Measurements from ENCODE around the gene TTLL5. TPM values are rescaled to one million over a fixed set of nuclear protein-coding genes. Genes with fewer than 3 reads are reported as not detected.

TTLL5 gene
- total and polyA plus RNA-seq, 7 donors = 4.8 to 36.6 (median 17.9) TPM

- TF ChIP-seq CTCF (IDR thresholded peaks at IDR 0.05) (no peak), POLR2AphosphoS5 (IDR thresholded peaks at IDR 0.05) (no peak), EP300 (IDR thresholded peaks at IDR 0.05) (no peak), POLR2A (IDR thresholded peaks at IDR 0.05) (no peak)
- Histone ChIP-seq H3K9me3 (no peaks in the 10 kb centered on the region), H3K4me3 (no peak overlapping the region), H3K27me3 (no peaks in the 10 kb centered on the region), H3K27ac (no peak overlapping the region), H3K36me3 (peaks cover 0 to 3% (median 0%) of the 10 kb centered on the region in 4 donors), H3K4me1 (peaks cover 0 to 13% (median 3%) of the 10 kb centered on the region in 4 donors)
- WGBS, 2 donors = 88 to 91% methylated on average over 3 of the region's 3 CpGs
- no peak for DNase-seq
- intact Hi-C loops (cut with DNase I) = loop anchor here (5.0 kb wide), 2 partner anchors 87 to 117 kb away; no protein-coding TSS in a partner anchor
Measured at GRCh38 chr14:75909630-75910029, 248.6 kb downstream of the TTLL5 start.

- intact Hi-C loops (cut with DNase I) = no loop called here
- WGBS, 2 donors = 20 to 68% methylated on average over 2 of the region's 2 CpGs
- DNase-seq = no peak
- H3K27me3 ChIP-seq = no peaks in the 10 kb centered on the region
- no peak overlapping the region for H3K4me3 ChIP-seq
- H3K9me3 ChIP-seq = no peaks in the 10 kb centered on the region
- TF ChIP-seq CTCF (IDR thresholded peaks at IDR 0.05) (no peak), POLR2AphosphoS5 (IDR thresholded peaks at IDR 0.05) (no peak), POLR2A (IDR thresholded peaks at IDR 0.05) (no peak), EP300 (IDR thresholded peaks at IDR 0.05) (no peak)
- H3K27ac ChIP-seq = no peak overlapping the region
- peaks cover 0 to 3% (median 0%) of the 10 kb centered on the region in 4 donors for H3K36me3 ChIP-seq
- peaks cover 0 to 9% (median 3%) of the 10 kb centered on the region in 4 donors for H3K4me1 ChIP-seq
Measured at GRCh38 chr14:75910048-75910447, 249.0 kb downstream of the TTLL5 start.

DNA sequence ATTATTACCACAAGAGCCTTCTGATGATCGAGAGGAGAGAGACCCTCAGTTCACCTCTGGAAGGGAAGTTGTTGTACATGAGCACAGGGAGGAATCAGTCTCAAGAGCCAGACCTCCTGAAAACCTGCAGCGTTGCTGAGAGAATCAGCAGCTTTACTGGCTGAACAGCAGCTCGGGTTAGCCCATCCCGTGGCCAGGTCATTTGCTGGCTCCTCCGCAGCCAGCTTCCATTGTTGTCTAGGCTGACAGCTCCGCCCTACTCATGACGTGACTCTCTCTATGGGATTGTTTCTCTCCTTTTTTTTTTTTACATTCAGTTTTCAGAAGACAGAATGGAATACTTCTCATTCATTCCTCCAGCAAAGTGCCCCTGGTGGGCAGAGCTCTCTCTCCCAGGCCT lies 250.8 kb downstream of the TTLL5 start:
- Histone ChIP-seq H3K4me3 (no peak overlapping the region), H3K27ac (no peak overlapping the region), H3K36me3 (peaks cover 0 to 3% (median 0%) of the 10 kb centered on the region in 4 donors), H3K27me3 (no peaks in the 10 kb centered on the region), H3K4me1 (no peaks in the 10 kb centered on the region), H3K9me3 (no peaks in the 10 kb centered on the region)
- no peak for TF ChIP-seq EP300 (IDR thresholded peaks at IDR 0.05)
- intact Hi-C loops (cut with DNase I) = no loop called here
- no peak for DNase-seq
- 44 to 72% methylated on average over 7 of the region's 7 CpGs for WGBS, 2 donors

GRCh38 chr14:75913183-75913582 lies 252.1 kb downstream of the TTLL5 start:
- Histone ChIP-seq H3K9me3 (no peaks in the 10 kb centered on the region), H3K4me3 (no peak overlapping the region), H3K27ac (no peak overlapping the region), H3K27me3 (no peaks in the 10 kb centered on the region), H3K36me3 (peaks cover 0 to 3% (median 0%) of the 10 kb centered on the region in 4 donors), H3K4me1 (no peaks in the 10 kb centered on the region)
- intact Hi-C loops (cut with DNase I) = no loop called here
- WGBS, 2 donors = 34 to 80% methylated on average over 2 of the region's 2 CpGs
- DNase-seq = no peak
- no peak for TF ChIP-seq POLR2AphosphoS5 (IDR thresholded peaks at IDR 0.05)
- no peak for TF ChIP-seq POLR2A (IDR thresholded peaks at IDR 0.05)
- TF ChIP-seq CTCF (IDR thresholded peaks at IDR 0.05) = no peak
- TF ChIP-seq EP300 (IDR thresholded peaks at IDR 0.05) = no peak

- intact Hi-C loops (cut with DNase I) = no loop called here
Measured at GRCh38 chr14:75915045-75915444, 254.0 kb downstream of the TTLL5 start.

More at GRCh38 chr14:75915045-75915444, 254.0 kb downstream of the TTLL5 start:
- H3K4me1 ChIP-seq = no peaks in the 10 kb centered on the region
- no peak for TF ChIP-seq CTCF (IDR thresholded peaks at IDR 0.05)
- TF ChIP-seq EP300 (IDR thresholded peaks at IDR 0.05) = no peak
- no peak for TF ChIP-seq POLR2AphosphoS5 (IDR thresholded peaks at IDR 0.05)
- no peak for TF ChIP-seq POLR2A (IDR thresholded peaks at IDR 0.05)
- H3K4me3 ChIP-seq = no peak overlapping the region
- no peak overlapping the region for H3K27ac ChIP-seq
- no peaks in the 10 kb centered on the region for H3K27me3 ChIP-seq
- H3K36me3 ChIP-seq = peaks cover 0 to 3% (median 0%) of the 10 kb centered on the region in 4 donors
- no peaks in the 10 kb centered on the region for H3K9me3 ChIP-seq
- WGBS, 2 donors = 89 to 90% methylated on average over 2 of the region's 2 CpGs
- no peak for DNase-seq
